Ovary (tissue), 3 donors: ENCODE results near the gene FYN.

Source experiments
- CTCF ChIP-seq, 3 donors: fragments of 450-650 bp in 2 of 3; fragments of 200-600 bp in 1 of 3; IDR thresholded peaks; one replicate each; pipeline versions ENCODE4 v1.5.1 to v1.8.0; 2016 to 2022; ENCODE audit warnings: antibody characterized with exemption in 3 of 3, mild to moderate bottlenecking in 1 of 3
- POLR2A ChIP-seq: fragments of 450-650 bp; IDR thresholded peaks from one replicate; pipeline ENCODE4 v1.6.1; 2017; ENCODE audit warnings: antibody characterized with exemption, mild to moderate bottlenecking, moderate library complexity
- donor health status: DM: no; HTN: no; CAD: no.

GRCh38 chr6:111759331-111759835, 113.9 kb downstream of the FYN start:
- no peak for TF ChIP-seq CTCF (IDR thresholded peaks at IDR 0.05)
- TF ChIP-seq POLR2A = no peak
